GM12865 (cell line): ENCODE measurements around the gene CGN.

Experiments
- DNase-seq: peaks from one replicate; pipeline ENCODE4 v3.0.0; 2010; ENCODE audit warnings: low read depth
- H3K4me3 ChIP-seq: 2 replicates; pipeline ENCODE4 v1.5.1; 2011; ENCODE audit warnings: mild to moderate bottlenecking, low read depth, low read length, control low read depth
- CTCF ChIP-seq: IDR thresholded peaks from 2 replicates; pipeline ENCODE4 v1.5.1; 2011; ENCODE audit warnings: low read length, control low read depth, low read depth, inconsistent platforms; ENCODE audit not compliant: insufficient read depth; ENCODE audit errors: missing control alignments

Gene CGN

DNA sequence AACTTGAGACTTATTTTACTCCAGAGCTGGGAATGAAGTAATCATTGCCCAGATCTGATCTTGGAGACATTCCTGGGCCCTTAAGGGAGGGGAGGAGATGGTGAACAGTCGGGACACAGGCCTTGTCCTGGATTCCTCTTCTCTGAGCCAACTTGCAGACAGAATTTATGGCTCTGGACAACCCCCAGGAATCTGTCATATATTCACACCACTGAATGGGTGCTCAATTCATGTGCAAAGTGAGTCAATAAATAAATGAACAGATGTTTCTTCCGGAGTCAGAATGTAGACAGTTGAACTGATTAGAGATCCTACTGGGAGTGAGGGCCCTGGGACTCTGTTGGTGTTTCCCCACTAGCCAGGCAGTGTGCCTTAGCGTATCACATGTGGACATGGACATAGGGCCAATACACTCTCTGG lies 31.5 kb downstream of the CGN start:
- no peak for DNase-seq
- no peak overlapping the region for H3K4me3 ChIP-seq
- no peak for TF ChIP-seq CTCF

GRCh38 chr1:151545542-151545941 lies 34.4 kb downstream of the CGN start:
- H3K4me3 ChIP-seq, result no peak overlapping the region
- no peak for TF ChIP-seq CTCF
- DNase-seq, result no peak

- no peak for TF ChIP-seq CTCF
Observed at GRCh38 chr1:151546011-151546925, 35.1 kb downstream of the CGN start.

DNA sequence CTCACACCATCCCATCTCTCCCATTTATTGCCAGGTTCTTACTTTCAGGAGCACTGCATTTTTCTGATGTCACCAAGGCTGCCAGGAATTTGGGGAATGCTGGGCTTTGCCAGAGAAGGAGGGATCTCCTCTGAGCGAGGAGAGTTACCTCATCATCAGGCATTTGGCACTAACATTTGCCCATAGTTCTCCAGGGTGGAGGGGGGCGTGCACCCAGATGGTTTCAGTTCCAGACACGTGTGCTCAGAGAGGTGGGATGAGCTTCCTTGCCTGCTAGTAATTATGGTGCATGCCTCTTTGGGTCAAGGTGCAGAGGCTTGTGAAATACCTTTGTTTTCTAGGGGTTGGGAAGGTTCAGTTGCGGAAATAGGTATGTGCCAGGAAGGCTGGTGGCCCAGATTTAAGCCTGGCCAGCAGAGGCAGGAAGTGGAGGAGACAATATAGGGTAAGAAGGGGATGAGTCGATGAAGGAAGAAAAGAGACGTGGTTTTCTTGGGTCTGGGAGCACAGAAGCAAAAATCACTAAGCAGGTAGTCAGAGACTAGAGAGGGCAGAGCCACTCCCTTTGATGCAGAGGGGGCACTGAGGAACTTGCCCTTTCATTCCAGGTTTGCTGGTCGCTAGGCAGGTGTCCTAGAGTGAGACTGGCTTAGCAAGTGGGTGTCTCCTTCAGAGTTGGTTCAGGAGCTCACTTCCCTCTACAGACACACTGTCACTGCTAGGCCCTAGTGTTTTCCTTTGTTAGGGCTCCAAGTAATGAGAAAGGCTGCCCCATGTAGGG lies 36.1 kb downstream of the CGN start:
- DNase-seq, result no peak
- TF ChIP-seq CTCF, result no peak

More at GRCh38 chr1:151546011-151546925, 35.1 kb downstream of the CGN start:
- no peak overlapping the region for H3K4me3 ChIP-seq
- DNase-seq, result no peak

GRCh38 chr1:151547900-151548230 lies 36.7 kb downstream of the CGN start:
- H3K4me3 ChIP-seq, result no peak overlapping the region
- DNase-seq, result no peak
- no peak for TF ChIP-seq CTCF

More for the DNA sequence above, 36.1 kb downstream of the CGN start:
- no peak overlapping the region for H3K4me3 ChIP-seq

GRCh38 chr1:151549199-151549598 lies 38.0 kb downstream of the CGN start:
- H3K4me3 ChIP-seq, result no peak overlapping the region
- no peak for TF ChIP-seq CTCF
- no peak for DNase-seq
